Iris pigment epithelial cell (primary cell): Measurements from ENCODE around the gene UGT1A9.
"Not testable (repeated sequence)": the region's sequence is repeated elsewhere in the genome, so short reads cannot be mapped to it uniquely, and the experiment has no call there.

Experiments
- DNase-seq: peaks from one replicate; pipeline ENCODE4 v3.0.0-alpha.2; 2011; ENCODE audit warnings: low read depth

Gene UGT1A9

GRCh38 chr2:233680361-233681045 lies 8.8 kb downstream of the UGT1A9 start:
- DNase-seq = no peak

DNA sequence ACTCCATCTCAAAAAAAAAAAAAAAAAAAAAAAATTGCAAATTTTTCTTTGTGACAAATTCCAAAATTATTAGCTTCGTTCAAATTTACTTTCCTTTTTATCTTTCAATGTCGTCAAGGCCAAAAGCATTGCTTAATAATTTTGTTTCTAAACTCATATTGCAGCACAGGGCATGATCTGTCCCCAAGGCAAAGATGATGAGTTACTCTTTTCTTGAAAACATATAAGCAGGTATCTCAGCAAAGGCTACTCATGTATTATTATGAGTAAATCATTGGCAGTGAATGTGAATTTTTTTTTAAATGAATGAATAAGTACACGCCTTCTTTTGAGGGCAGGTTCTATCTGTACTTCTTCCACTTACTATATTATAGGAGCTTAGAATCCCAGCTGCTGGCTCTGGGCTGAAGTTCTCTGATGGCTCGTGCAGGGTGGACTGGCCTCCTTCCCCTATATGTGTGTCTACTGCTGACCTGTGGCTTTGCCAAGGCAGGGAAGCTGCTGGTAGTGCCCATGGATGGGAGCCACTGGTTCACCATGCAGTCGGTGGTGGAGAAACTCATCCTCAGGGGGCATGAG lies 9.9 kb downstream of the UGT1A9 start, which contains the start of gene UGT1A7:
Gene UGT1A7 (plus strand): TSS at position 381 of the 579 bp plus-strand sequence. CDS start 37 bp downstream, at position 418.
- no peak for DNase-seq

DNA sequence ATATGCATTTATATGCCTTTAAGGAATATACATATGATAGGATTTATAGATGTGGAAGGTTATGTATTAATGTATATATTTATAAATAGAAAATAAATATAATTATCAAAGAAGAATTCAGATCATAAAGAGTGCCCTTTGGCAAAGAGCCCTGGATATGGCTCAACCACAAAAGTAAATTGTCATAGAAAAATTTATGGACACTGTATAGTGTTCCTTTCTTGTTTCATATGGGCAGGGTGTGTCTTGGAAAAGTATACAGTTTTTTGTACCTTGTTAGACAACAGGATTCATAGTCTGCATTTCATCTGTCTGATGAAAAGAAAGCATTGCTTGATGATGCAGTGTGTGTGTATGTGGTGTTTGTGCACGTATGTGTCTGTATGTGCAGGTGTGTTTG lies 12.9 kb downstream of the UGT1A9 start:
- no peak for DNase-seq

DNA sequence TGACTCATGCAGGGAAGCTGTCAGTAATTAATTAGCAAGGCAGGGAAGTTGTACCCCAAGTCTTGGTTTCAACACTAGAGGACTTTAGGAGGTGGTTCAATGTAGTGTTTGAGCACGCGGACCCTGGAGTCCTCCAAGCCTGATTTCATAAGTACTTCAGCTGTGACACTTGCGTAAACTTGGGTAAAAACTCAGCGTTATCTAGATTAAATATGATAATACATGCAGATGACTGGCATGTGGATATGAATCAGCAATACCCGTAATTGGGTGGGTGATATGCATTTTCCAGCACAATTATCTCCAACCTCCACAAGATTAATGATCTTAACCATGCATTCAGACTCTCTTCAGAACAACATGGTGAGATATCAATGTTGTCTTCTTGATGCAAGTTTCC lies 15.2 kb downstream of the UGT1A9 start:
- no peak for DNase-seq

DNA sequence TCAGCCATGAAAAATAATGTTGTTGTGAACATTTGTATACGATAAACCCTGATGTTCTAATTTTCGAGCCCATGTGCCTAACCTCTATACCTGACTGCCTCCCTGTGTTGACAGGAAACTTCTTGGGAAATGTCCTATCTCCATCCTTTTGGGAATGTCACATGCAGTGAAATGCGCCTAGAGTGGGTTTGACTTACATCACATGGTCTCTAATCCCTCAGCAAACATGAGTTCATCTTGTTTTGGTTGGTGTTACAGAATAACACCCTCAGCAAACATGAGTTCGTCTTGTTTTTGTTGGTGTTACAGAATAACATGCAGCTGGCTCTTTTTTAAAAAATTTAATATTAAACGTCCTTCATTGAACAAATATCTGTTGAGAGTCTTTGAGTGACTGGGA lies 16.6 kb downstream of the UGT1A9 start:
- DNase-seq = no peak

- no peak for DNase-seq
Observed at GRCh38 chr2:233689031-233689430, 17.3 kb downstream of the UGT1A9 start.

- DNase-seq = no peak
Observed at GRCh38 chr2:233689501-233689900, 17.8 kb downstream of the UGT1A9 start.

GRCh38 chr2:233690444-233690843 lies 18.7 kb downstream of the UGT1A9 start:
- no peak for DNase-seq

- DNase-seq = no peak
Observed at GRCh38 chr2:233691443-233692433, 20.0 kb downstream of the UGT1A9 start.

DNA sequence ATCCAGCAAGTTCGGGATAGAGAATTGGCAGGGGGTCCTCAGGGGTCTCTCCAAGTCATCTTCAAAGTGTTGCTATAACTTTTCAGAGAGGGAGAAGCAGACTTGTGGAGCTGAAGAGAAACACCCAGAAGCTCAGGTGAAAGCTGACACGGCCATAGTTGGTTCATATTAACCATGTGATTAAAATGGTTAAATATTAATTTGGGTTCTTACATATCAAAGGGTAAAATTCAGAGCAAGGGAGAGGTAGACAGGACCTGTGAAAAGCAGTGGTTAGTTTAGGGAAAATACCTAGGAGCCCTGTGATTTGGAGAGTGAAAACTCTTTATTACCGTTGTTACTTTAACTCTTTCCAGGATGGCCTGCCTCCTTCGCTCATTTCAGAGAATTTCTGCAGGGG lies 20.9 kb downstream of the UGT1A9 start, which contains the start of gene UGT1A6:
Gene UGT1A6 (plus strand): TSS at position 243 of the 400 bp plus-strand sequence. CDS start 115 bp downstream, at position 358.
- DNase-seq = no peak

GRCh38 chr2:233693963-233694362 lies 22.3 kb downstream of the UGT1A9 start:
- no peak for DNase-seq

GRCh38 chr2:233698740-233699139 lies 27.0 kb downstream of the UGT1A9 start:
- no peak for DNase-seq

GRCh38 chr2:233699424-233700027 lies 27.8 kb downstream of the UGT1A9 start:
- DNase-seq = no peak

- peak; percentile 62 for DNase-seq
Observed at GRCh38 chr2:233700028-233700635, 28.4 kb downstream of the UGT1A9 start.

DNA sequence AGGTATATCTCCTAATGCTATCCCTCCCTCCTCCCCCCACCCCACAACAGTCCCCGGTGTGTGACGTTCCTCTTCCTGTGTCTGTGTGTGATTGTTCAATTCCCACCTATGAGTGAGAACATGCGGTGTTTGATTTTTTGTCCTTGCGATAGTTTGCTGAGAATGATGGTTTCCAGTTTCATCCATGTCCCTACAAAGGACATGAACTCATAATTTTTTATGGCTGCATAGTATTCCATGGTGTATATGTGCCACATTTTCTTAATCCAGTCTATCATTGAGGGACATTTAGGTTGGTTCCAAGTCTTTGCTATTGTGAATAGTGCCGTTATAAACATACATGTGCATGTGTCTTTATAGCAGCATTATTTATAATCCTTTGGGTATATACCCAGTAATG lies 29.1 kb downstream of the UGT1A9 start:
- not testable (repeated sequence) for DNase-seq

DNA sequence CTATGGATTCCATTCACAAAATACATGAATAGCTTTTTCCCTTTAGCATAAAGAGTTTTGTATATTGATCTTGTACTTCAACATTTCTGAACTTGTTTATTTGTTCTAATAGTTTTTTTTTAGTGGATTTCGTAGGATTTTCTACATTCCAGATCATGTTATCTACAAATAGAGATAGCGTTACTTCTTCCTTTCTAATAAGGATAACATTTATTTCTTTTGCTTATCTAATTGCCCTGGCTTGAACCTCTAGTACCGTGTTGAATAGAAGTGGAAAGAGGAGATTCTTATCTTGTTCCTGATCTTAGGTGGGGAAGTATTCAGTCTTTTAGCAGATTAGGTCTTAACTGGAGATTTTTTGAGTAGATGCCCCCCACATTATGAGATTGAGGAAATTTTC lies 30.5 kb downstream of the UGT1A9 start:
- DNase-seq = no peak

- DNase-seq = no peak
Observed at GRCh38 chr2:233705911-233706506, 34.3 kb downstream of the UGT1A9 start.

DNA sequence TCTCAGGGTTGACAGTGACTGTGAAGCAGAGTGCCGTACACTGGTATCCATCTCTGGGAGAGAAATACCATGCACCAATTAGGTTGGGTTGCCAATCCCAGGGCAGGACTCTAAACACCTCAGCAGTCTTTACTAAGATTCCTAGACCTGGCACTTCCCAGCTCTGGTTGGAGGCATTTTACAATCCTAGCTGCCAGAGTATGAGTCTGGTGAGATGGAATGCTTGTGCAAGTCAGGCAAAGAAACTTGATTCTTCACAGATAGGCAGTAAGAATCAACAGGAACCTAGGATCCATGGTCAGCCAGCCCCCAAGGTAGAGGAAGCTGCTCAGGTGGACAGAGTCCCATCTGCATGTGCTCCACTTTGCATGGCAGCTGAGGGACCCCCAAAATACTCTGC lies 35.0 kb downstream of the UGT1A9 start:
- DNase-seq = peak; percentile 58

- peak; percentile 63 for DNase-seq
Observed at GRCh38 chr2:233707940-233708644, 36.4 kb downstream of the UGT1A9 start.

DNA sequence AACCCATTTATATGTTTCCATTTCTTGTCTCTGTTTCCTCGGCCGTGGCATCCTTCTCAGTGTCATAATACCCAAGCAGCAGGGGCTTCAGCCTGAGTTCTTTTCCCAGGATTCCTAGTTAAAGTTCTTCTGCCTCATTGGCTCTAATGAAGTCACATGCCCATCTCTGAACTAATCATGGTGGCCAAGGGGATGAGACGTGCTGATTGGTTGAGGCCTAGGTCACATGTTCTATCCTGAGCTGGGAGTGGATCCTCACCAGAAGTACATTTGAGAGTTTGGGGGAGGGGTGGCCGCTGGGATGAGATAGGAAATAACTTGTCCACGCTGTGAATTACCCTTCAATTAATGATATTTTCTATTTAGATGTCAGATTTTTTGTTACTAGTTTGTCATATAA lies 37.2 kb downstream of the UGT1A9 start:
- DNase-seq = no peak
